A549 (cell line): Measurements from ENCODE around the gene ARID5B. TPM values are rescaled to one million over a fixed set of nuclear protein-coding genes. Genes with fewer than 3 reads are reported as not detected.
A peak's percentile ranks its signal among the peaks of the same experiment; 100 is the strongest.
"Not testable (repeated sequence)": the region's sequence is repeated elsewhere in the genome, so short reads cannot be mapped to it uniquely, and the experiment has no call there.

Source experiments
- ATAC-seq, 2 experiments: fragments of 200-7000 bp in 1 of 2; fragments of >200 bp in 1 of 2; cut with Nextera tagmentation in 1 of 2; cut with Tn5 transposase in 1 of 2; 3 replicates each; pipeline versions ENCODE4 v1.8.0 to v1.9.1; 2018 to 2020; ENCODE audit warnings: mild to moderate bottlenecking in 1 of 2, moderate library complexity in 1 of 2
- CTCF ChIA-PET: fragments of 300-600 bp; sonication (Branson Sonifier 250); formaldehyde crosslinking; extraction: SDS; loops from one replicate; lab custom pipeline; 2021; ENCODE audit warnings: antibody characterized with exemption, inconsistent platforms; lab: Yijun Ruan, JAX
- POLR2A ChIA-PET: fragments of 350-600 bp; formaldehyde crosslinking; extraction: SDS; loops from one replicate; lab custom pipeline; 2021; ENCODE audit warnings: antibody characterized with exemption, inconsistent platforms; lab: Yijun Ruan, JAX
- DNase-seq, 2 experiments: peaks; one replicate each; pipeline versions ENCODE4 v3.0.0 to v3.0.0-alpha.2; 2011 to 2016; ENCODE audit warnings: low read depth in 1 of 2, low spot score in 1 of 2
- FAIRE-seq: peaks from 2 replicates; lab custom pipeline; 2011; peaks lifted over from hg19 to GRCh38; lab: Jason Lieb, UNC
- H3K27ac ChIP-seq, 2 experiments: fragments of >200 bp; sonication (Bioruptor Twin); formaldehyde crosslinking; 3 replicates each; pipeline ENCODE4 v1.5.1; 2016 to 2017
- H3K4me1 ChIP-seq: fragments of >200 bp; sonication (Bioruptor Twin); formaldehyde crosslinking; 3 replicates; pipeline ENCODE4 v1.6.1; 2016
- H3K4me2 ChIP-seq: fragments of >200 bp; sonication (Bioruptor Twin); formaldehyde crosslinking; 3 replicates; pipeline ENCODE4 v1.6.1; 2016
- H3K4me3 ChIP-seq: fragments of >200 bp; sonication (Bioruptor Twin); formaldehyde crosslinking; 3 replicates; pipeline ENCODE4 v1.5.1; 2016
- H3K9me3 ChIP-seq: fragments of >200 bp; sonication (Bioruptor Twin); formaldehyde crosslinking; 3 replicates; pipeline ENCODE4 v1.6.1; 2016
- BHLHE40 ChIP-seq: IDR thresholded peaks from 2 replicates; pipeline ENCODE4 v1.6.1; 2012; ENCODE audit warnings: low read depth, low read length, inconsistent platforms
- CBX8 ChIP-seq: fragments of 200-600 bp; sonication (generic); IDR thresholded peaks from 2 replicates; pipeline ENCODE4 v1.6.1; 2016
- CHD4 ChIP-seq: fragments of 200-600 bp; sonication (generic); IDR thresholded peaks from 2 replicates; pipeline ENCODE4 v1.6.1; 2016; ENCODE audit warnings: antibody characterized with exemption, mild to moderate bottlenecking, borderline replicate concordance
- E2F6 ChIP-seq: IDR thresholded peaks from 2 replicates; pipeline ENCODE4 v1.6.1; 2012; ENCODE audit warnings: low read depth, borderline replicate concordance
- EP300 ChIP-seq, 2 experiments: fragments of >200 bp; sonication (Bioruptor Twin); formaldehyde crosslinking; IDR thresholded peaks; 2 replicates in 1 of 2; 3 replicates in 1 of 2; pipeline ENCODE4 v1.6.1; 2016 to 2017
- FOSL2 ChIP-seq, 2 experiments: fragments of 450-650 bp in 1 of 2; fragments of >200 bp in 1 of 2; sonication (Bioruptor Twin) in 1 of 2; formaldehyde crosslinking; IDR thresholded peaks; 2 replicates each; pipeline versions ENCODE4 v1.5.0 to v1.6.1; 2016 to 2020; ENCODE audit warnings: mild to moderate bottlenecking in 1 of 2, moderate library complexity in 1 of 2
- HEYL ChIP-seq: fragments of 250-450 bp; sonication (Bioruptor Pico); IDR thresholded peaks from 2 replicates; pipeline ENCODE4 v1.8.0; 2021; ENCODE audit warnings: mild to moderate bottlenecking, moderate library complexity
- MAZ ChIP-seq: fragments of 150-350 bp; IDR thresholded peaks from 2 replicates; pipeline ENCODE4 v1.6.1; 2014; ENCODE audit warnings: antibody characterized with exemption, low read depth, low read length, borderline replicate concordance
- NFE2L2 ChIP-seq: fragments of 150-350 bp; conservative IDR thresholded peaks from 2 replicates; pipeline ENCODE4 v1.6.1; 2014; ENCODE audit warnings: low read length
- NPAS2 ChIP-seq: fragments of 250-450 bp; sonication (Bioruptor Pico); IDR thresholded peaks from 2 replicates; pipeline ENCODE4 v1.8.0; 2022; ENCODE audit warnings: mild to moderate bottlenecking, moderate library complexity, borderline replicate concordance
- PHF8 ChIP-seq: fragments of 200-600 bp; sonication (generic); IDR thresholded peaks from 2 replicates; pipeline ENCODE4 v1.6.1; 2016; ENCODE audit warnings: low read depth, mild to moderate bottlenecking, antibody characterized with exemption, moderate library complexity, borderline replicate concordance
- POLR2A ChIP-seq: IDR thresholded peaks from 2 replicates; pipeline ENCODE4 v1.6.1; 2012; ENCODE audit warnings: mild to moderate bottlenecking, low read length
- REST ChIP-seq: fragments of 200-600 bp; sonication (generic); IDR thresholded peaks from 2 replicates; pipeline ENCODE4 v1.6.1; 2016; ENCODE audit warnings: antibody characterized with exemption, mild to moderate bottlenecking, moderate library complexity
- RNF2 ChIP-seq: fragments of 200-600 bp; sonication (generic); IDR thresholded peaks from 2 replicates; pipeline ENCODE4 v1.6.1; 2016; ENCODE audit warnings: low read depth, mild to moderate bottlenecking, antibody characterized with exemption, moderate library complexity, borderline replicate concordance
- SREBF2 ChIP-seq: fragments of 450-650 bp; IDR thresholded peaks from 2 replicates; pipeline ENCODE4 v1.6.1; 2014; ENCODE audit warnings: mild to moderate bottlenecking, moderate library complexity
- TFCP2L1 ChIP-seq: fragments of 250-450 bp; sonication (Bioruptor Pico); IDR thresholded peaks from 2 replicates; pipeline ENCODE4 v1.5.0; 2021; ENCODE audit warnings: mild to moderate bottlenecking
- WGBS: methylation state at CpG from one replicate; pipeline ENCODE4 v1.1.6; 2017; ENCODE audit errors: missing lambda C conversion rate; 5-methylcytosine and 5-hydroxymethylcytosine counted together
- polyA plus RNA-seq, 4 experiments: library from polyadenylated mRNA; depleted of rRNA in 3 of 4; stranded (reverse); fragments of >200 nt; fragmentation: RNase III in 1 of 4; extraction: RNeasy Plus Mini Kit Qiagen cat#74134 plus additional on column Dnase treatment in 1 of 4; gene quantifications; 2 replicates in 3 of 4; 3 replicates in 1 of 4; pipeline ENCODE4 v1.2.3, GENCODE V29; 2011 to 2017
- TF ChIP-seq, protein P1 (sequence below): IDR thresholded peaks from 2 replicates; pipeline ENCODE4 v1.6.1; 2012
- TF ChIP-seq, protein P2 (sequence below): fragments of >200 bp; sonication (Bioruptor Twin); formaldehyde crosslinking; IDR thresholded peaks from 3 replicates; pipeline ENCODE4 v1.5.1; 2016
- TF ChIP-seq, protein P3 (sequence below): fragments of >200 bp; sonication (Bioruptor Twin); formaldehyde crosslinking; IDR thresholded peaks from 2 replicates; pipeline ENCODE4 v1.6.1; 2016

ARID5B gene
- polyA plus RNA-seq, 2 of the 4 experiments (the other 2 are of a cell fraction) = 0.75 to 1.6 TPM

- TF ChIP-seq REST = no peak
- no peak for TF ChIP-seq PHF8
- TF ChIP-seq, all 56 proteins: peak for 0
Measured at GRCh38 chr10:62027841-62028501, 126.5 kb downstream of the ARID5B start (continued).

DNA sequence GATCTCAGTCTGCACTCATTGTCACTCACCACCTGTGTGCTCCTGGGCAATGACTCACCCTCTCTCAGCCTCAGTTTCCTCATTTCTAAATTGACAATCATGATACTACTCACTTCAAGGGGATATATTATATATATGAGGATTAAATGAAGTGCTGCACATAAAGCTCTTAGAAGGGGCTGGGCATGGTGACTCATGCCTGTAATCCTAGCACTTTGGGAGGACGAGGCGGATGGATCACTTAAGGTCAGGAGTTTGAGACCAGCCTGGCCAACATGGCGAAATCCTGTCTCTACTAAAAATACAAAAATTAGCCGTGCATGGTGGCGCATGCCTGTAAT is 127.0 kb downstream of the ARID5B start:
- DNase-seq; FAIRE-seq; ATAC-seq; H3K4me3 ChIP-seq; H3K4me1 ChIP-seq; POLR2A ChIA-PET; H3K4me2 ChIP-seq; H3K9me3 ChIP-seq; H3K27ac ChIP-seq; TF ChIP-seq FOSL2 (IDR thresholded peaks at IDR 0.05): not testable (repeated sequence)
- 0 out of 2 replicates have a peak, but pooled peaks have one; percentile 9 for TF ChIP-seq FOSL2 (CRISPR knock-in tag; IDR thresholded peaks at IDR 0.05)
- WGBS = 84% methylated on average over 5 of the region's 5 CpGs
- CTCF ChIA-PET = interaction anchor here (1.8 to 6.4 kb wide), 2 partner anchors 10 to 217 kb away, joined by 7 to 32 read pairs; no protein-coding TSS in a partner anchor

- Histone ChIP-seq H3K4me3 (no peak overlapping the region), H3K27ac (no peak overlapping the region), H3K4me1 (peaks cover 8% of the 10 kb centered on the region; the same call in 2 of the 3 replicates), H3K9me3 (no peaks in the 10 kb centered on the region), H3K4me2 (no peak overlapping the region)
- DNase-seq = no peak
- ChIA-PET POLR2A (interaction anchor here (0.6 kb wide), 1 partner anchor 22 kb away, joined by 3 read pairs; no protein-coding TSS in a partner anchor), CTCF (interaction anchor here (0.6 to 6.4 kb wide), 6 partner anchors 9 to 216 kb away, joined by 3 to 32 read pairs (median 4); no protein-coding TSS in a partner anchor)
- FAIRE-seq = no peak
- WGBS = 52% methylated on average over 2 of the region's 2 CpGs
- TF ChIP-seq RNF2 (no peak), CHD4 (no peak), POLR2A (no peak), MAZ (no peak), E2F6 (no peak), SREBF2 (no peak), NPAS2 (no peak), EP300 (IDR thresholded peaks at IDR 0.05) (no peak), CBX8 (no peak), NFE2L2 (no peak), BHLHE40 (no peak), TFCP2L1 (no peak), HEYL (CRISPR knock-in tag) (no peak)
- TF ChIP-seq, protein P1, sequence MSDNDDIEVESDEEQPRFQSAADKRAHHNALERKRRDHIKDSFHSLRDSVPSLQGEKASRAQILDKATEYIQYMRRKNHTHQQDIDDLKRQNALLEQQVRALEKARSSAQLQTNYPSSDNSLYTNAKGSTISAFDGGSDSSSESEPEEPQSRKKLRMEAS = no peak
- TF ChIP-seq, protein P2, sequence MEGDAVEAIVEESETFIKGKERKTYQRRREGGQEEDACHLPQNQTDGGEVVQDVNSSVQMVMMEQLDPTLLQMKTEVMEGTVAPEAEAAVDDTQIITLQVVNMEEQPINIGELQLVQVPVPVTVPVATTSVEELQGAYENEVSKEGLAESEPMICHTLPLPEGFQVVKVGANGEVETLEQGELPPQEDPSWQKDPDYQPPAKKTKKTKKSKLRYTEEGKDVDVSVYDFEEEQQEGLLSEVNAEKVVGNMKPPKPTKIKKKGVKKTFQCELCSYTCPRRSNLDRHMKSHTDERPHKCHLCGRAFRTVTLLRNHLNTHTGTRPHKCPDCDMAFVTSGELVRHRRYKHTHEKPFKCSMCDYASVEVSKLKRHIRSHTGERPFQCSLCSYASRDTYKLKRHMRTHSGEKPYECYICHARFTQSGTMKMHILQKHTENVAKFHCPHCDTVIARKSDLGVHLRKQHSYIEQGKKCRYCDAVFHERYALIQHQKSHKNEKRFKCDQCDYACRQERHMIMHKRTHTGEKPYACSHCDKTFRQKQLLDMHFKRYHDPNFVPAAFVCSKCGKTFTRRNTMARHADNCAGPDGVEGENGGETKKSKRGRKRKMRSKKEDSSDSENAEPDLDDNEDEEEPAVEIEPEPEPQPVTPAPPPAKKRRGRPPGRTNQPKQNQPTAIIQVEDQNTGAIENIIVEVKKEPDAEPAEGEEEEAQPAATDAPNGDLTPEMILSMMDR = no peak
- TF ChIP-seq, protein P3, sequence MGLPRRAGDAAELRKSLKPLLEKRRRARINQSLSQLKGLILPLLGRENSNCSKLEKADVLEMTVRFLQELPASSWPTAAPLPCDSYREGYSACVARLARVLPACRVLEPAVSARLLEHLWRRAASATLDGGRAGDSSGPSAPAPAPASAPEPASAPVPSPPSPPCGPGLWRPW = no peak
- no peak for ATAC-seq
Measured at GRCh38 chr10:62029401-62029800, 127.9 kb downstream of the ARID5B start.
